ENCODE measurements around the gene BHLHA15. TPM values are rescaled to one million over a fixed set of nuclear protein-coding genes. Genes with fewer than 3 reads are reported as not detected.

The BHLHA15 gene
- total and polyA plus RNA-seq, 2 of the 8 experiments (the other 6 are each of a cell fraction or from before 2014, with no cell fraction given): 1.1 to 2.7 TPM

DNA sequence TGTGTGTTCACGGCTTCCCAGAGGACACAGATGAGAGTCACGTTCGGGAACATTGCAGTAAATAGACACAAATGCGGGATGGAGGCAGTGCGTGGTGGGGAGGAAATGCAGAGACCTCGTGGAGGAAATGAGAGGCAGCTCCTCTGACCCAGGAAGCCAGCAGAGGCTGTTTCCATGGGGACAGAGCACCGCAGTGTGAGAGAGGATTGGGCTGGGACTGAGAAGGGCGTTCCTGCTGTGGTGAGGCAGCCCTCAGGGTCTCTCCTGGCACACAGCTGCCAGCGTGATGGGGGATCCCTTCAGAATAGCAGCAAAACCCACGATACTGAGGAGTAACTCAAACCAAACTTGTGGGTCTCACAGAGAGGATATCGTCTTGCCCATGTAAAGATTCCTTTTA is 21.7 kb upstream of the BHLHA15 start:
- POLR2A ChIA-PET (ENCODE audit: partially characterized antibody): no interaction called here
- Histone ChIP-seq H3K4me1 (replicated peaks in 1 of 4; ENCODE audit: control insufficient read depth in 3 of 4, insufficient read depth in 4 of 4, low read length in 3 of 4) (no peaks in the 10 kb centered on the region), H2BK20ac (ENCODE audit: low read length) (no peak overlapping the region), H2BK12ac (ENCODE audit: low read depth, low read length) (no peak overlapping the region), H3K9ac (replicated peaks in 1 of 4; ENCODE audit: extremely low read depth in 1 of 4, low read depth in 3 of 4, low read length in 3 of 4) (no peak overlapping the region), H3K23me2 (ENCODE audit: low read depth, low read length) (no peaks in the 10 kb centered on the region), H4K5ac (ENCODE audit: insufficient read length, low read depth, low read length) (no peak overlapping the region), H3K56ac (replicated peaks; ENCODE audit: insufficient read length, low read depth, low read length) (no peak overlapping the region), H2AFZ (ENCODE audit: low read length) (no peak overlapping the region), H2AK5ac (ENCODE audit: low read depth, low read length) (no peak overlapping the region), H3K27ac (ENCODE audit: low read depth, low read length) (no peak overlapping the region), H3K4ac (replicated peaks; ENCODE audit: insufficient read length, low read depth, low read length) (no peak overlapping the region), H3K4me3 (ENCODE audit: extremely low read depth in 1 of 4, insufficient read depth in 2 of 4, low read depth in 3 of 4, low read length in 4 of 4) (no peak overlapping the region), H3K14ac (ENCODE audit: insufficient read length) (no peak overlapping the region), H2BK5ac (ENCODE audit: low read depth, low read length) (no peak overlapping the region), H3K36me3 (ENCODE audit: control insufficient read depth in 2 of 4, insufficient read depth in 4 of 4, low read length in 3 of 4) (peaks cover 6 to 32% (median 24%) of the 10 kb centered on the region in 4 experiments; a peak in 5 of 8 replicates), H2BK15ac (ENCODE audit: low read length) (no peak overlapping the region), H4K20me1 (replicated peaks in 1 of 2; ENCODE audit: control insufficient read depth in 1 of 2, insufficient read depth in 2 of 2, low read length in 2 of 2) (peaks cover 0 to 7% of the 10 kb centered on the region in 2 experiments), H3K27me3 (replicated peaks in 1 of 4; ENCODE audit: control insufficient read depth in 3 of 4, extremely low read depth in 1 of 4, insufficient read depth in 3 of 4, low read length in 3 of 4) (no peaks in the 10 kb centered on the region), H4K8ac (ENCODE audit: extremely low read depth, insufficient read depth, low read length) (no peak overlapping the region), H2BK120ac (replicated peaks; ENCODE audit: low read depth, low read length) (no peak overlapping the region), H4K91ac (replicated peaks; ENCODE audit: insufficient read length, low read length) (no peak overlapping the region), H3K23ac (ENCODE audit: insufficient read length) (no peak overlapping the region), H3K18ac (ENCODE audit: extremely low read depth, low read length) (no peak overlapping the region), H3K79me1 (ENCODE audit: low read depth, low read length) (peaks cover 4% of the 10 kb centered on the region; the same call in 1 of the 2 replicates), H3K4me2 (ENCODE audit: insufficient read depth in 1 of 2, low read depth in 2 of 2, low read length in 2 of 2) (no peak overlapping the region), H3K9me3 (ENCODE audit: insufficient read depth in 2 of 2, low read depth in 1 of 2, low read length in 1 of 2) (no peaks in the 10 kb centered on the region), H3K79me2 (ENCODE audit: control insufficient read depth in 1 of 2, insufficient read depth in 2 of 2, low read length in 2 of 2) (no peaks in the 10 kb centered on the region)
- FAIRE-seq (no peak), DNase-seq (ENCODE audit: low read depth in 1 of 2, low spot score in 2 of 2) (no peak)
- WGBS, 2 experiments (ENCODE audit: extremely low coverage in 1 of 2, insufficient coverage in 1 of 2, insufficient read length in 1 of 2, insufficient replicate concordance in 2 of 2, low coverage in 1 of 2, low lambda C conversion rate in 2 of 2, missing lambda C conversion rate in 1 of 2): 91% methylated on average over 11 of the region's 11 CpGs; no CpG with 5 or more reads in 1 of the 2 experiments
- CTCF ChIA-PET (ENCODE audit: partially characterized antibody): no interaction called here
- TF ChIP-seq TEAD4 (IDR thresholded peaks at IDR 0.05; ENCODE audit: low read depth, low read length) (no peak), RBBP5 (IDR thresholded peaks at IDR 0.05; ENCODE audit: borderline replicate concordance, low read depth, low read length) (no peak), CHD1 (IDR thresholded peaks at IDR 0.05; ENCODE audit: low read depth, low read length) (no peak), JUND (IDR thresholded peaks at IDR 0.05; ENCODE audit: low read length) (no peak), GTF2F1 (IDR thresholded peaks at IDR 0.05; ENCODE audit: borderline replicate concordance, low read depth, low read length) (no peak), POU5F1 (IDR thresholded peaks at IDR 0.05; ENCODE audit: low read depth, low read length) (no peak), JUN (IDR thresholded peaks at IDR 0.05; ENCODE audit: low read depth, low read length) (no peak), SIN3A (conservative IDR thresholded peaks at IDR 0.05 in 1 of 2, IDR thresholded peaks at IDR 0.05 in 1 of 2; ENCODE audit: low read depth in 1 of 2, low read length in 2 of 2) (no peak), KDM1A (IDR thresholded peaks at IDR 0.05; ENCODE audit: borderline replicate concordance, low read length) (no peak)
- TF ChIP-seq, protein P1, sequence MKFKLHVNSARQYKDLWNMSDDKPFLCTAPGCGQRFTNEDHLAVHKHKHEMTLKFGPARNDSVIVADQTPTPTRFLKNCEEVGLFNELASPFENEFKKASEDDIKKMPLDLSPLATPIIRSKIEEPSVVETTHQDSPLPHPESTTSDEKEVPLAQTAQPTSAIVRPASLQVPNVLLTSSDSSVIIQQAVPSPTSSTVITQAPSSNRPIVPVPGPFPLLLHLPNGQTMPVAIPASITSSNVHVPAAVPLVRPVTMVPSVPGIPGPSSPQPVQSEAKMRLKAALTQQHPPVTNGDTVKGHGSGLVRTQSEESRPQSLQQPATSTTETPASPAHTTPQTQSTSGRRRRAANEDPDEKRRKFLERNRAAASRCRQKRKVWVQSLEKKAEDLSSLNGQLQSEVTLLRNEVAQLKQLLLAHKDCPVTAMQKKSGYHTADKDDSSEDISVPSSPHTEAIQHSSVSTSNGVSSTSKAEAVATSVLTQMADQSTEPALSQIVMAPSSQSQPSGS (IDR thresholded peaks at IDR 0.05; ENCODE audit: low read length): no peak
- TF ChIP-seq, protein P2, sequence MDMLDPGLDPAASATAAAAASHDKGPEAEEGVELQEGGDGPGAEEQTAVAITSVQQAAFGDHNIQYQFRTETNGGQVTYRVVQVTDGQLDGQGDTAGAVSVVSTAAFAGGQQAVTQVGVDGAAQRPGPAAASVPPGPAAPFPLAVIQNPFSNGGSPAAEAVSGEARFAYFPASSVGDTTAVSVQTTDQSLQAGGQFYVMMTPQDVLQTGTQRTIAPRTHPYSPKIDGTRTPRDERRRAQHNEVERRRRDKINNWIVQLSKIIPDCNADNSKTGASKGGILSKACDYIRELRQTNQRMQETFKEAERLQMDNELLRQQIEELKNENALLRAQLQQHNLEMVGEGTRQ (IDR thresholded peaks at IDR 0.05; ENCODE audit: low read length): no peak

All from H1 (cell line).